HG03558 (cell line): ENCODE results near the gene CTNNB1.
A peak's percentile ranks its signal among the peaks of the same experiment; 100 is the strongest.

ENCODE experiments used
- ATAC-seq: cut with Tn5 transposase; IDR thresholded peaks from one replicate; pipeline ENCODE4 v1.9.1; 2021; ENCODE audit warnings: moderate number of reproducible peaks; ENCODE audit not compliant: unreplicated experiment; ENCODE audit errors: extremely low read depth

CTNNB1 gene

DNA sequence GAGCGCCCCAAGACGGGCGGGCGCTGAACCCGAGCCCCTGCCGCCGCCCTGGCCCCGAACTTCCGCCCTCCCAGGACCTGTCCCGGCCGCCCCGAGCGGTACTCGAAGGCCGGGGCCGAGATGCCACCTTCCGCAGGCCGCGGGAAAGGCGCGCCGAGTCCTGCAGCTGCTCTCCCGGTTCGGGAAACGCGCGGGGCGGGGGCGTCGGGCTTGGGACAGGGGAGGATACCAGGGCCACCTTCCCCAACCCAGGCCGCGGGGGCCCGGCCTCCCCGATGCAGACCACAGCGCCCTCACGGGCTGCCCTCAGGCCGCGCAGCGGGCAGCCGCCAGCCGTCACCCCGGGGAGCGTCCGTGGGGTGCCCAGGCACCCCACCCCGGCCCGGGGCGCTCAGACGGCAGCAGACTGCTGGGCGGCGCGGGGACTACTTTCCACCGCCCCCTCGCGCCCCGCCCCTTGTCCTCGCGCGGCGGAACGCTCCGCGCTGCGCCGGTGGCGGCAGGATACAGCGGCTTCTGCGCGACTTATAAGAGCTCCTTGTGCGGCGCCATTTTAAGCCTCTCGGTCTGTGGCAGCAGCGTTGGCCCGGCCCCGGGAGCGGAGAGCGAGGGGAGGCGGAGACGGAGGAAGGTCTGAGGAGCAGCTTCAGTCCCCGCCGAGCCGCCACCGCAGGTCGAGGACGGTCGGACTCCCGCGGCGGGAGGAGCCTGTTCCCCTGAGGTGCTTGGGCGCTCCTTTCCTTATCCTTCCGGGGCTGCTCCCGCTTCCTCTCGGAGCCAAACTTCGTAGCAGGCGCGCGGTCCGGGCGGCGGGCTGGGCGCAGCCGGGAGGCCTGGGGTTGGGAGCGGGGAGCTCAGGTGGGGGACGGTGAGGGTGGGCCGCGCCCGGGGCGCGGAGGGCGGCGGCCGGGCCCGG lies at the start of gene CTNNB1:
CTNNB1 (plus strand) TSS at position 556 of the 916 bp plus-strand sequence. CDS start 24,564 bp downstream, outside the sequence.
- peak; percentile 66 for ATAC-seq

DNA sequence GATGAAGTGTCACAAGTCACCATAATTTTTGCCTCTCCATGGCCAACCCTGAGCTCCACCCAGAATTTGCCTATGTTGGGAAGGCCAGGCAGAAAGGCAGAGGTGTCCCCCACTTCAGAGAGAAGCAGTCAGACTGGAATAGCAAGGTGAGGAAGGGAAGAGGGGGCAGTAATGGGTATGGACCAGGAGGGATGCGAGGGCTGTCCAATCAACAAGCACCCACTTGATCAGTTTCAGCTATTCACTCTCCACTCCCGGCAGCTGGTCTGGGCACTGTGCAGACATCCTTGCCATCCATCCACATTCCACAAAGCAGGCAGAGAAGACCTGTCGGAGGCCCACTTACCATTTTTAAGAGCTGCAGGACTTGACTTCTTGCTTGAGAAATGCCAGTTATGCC lies 43.5 kb upstream of the CTNNB1 start:
- ATAC-seq: no peak

DNA sequence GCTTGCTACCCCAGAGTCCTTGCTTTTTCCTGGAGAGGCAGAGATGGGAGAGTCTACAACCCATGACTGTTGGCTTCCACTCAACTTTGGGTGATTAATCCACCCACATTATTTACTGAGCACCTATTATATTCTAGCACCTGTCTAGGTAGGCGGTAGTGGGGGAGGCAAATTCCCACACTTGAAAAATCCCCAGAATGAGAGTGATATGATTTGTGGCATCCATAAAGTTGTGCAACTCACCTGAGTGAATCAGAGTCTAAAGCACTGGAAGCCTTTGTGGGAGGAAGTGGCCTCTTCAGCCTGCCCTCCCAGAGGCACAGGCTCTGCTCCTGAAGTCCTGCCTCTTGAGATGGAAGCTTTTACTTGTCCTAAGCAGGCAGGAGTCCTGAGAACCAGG lies 40.4 kb upstream of the CTNNB1 start:
- no peak for ATAC-seq

GRCh38 chr3:41159588-41160189 lies 39.6 kb upstream of the CTNNB1 start:
- ATAC-seq: no peak

GRCh38 chr3:41162541-41162940 lies 36.8 kb upstream of the CTNNB1 start:
- ATAC-seq: no peak

DNA sequence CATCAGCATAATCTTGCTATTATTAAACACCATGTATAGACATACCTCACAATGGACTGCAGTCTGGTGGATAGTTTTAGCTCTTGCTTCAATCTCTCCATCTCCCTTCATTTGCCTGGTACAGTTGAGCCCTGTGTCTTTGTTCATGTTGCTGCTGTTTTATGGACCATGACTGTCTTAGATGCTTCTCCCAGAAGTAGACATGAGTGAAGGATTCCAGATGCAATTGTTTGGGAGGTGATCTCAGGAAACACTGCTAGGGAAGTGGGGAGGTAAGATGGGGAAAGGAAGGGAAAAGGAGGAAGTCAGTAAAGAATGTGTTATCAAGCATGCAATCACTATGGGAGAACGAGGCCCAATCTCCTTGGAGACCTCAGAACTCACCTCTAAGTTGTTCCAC lies 36.3 kb upstream of the CTNNB1 start:
- no peak for ATAC-seq

- no peak for ATAC-seq
Measured at GRCh38 chr3:41163421-41163820, 35.9 kb upstream of the CTNNB1 start.

GRCh38 chr3:41164777-41165176 lies 34.5 kb upstream of the CTNNB1 start:
- ATAC-seq: no peak

- ATAC-seq: no peak
Measured at GRCh38 chr3:41167722-41168497, 31.4 kb upstream of the CTNNB1 start.

DNA sequence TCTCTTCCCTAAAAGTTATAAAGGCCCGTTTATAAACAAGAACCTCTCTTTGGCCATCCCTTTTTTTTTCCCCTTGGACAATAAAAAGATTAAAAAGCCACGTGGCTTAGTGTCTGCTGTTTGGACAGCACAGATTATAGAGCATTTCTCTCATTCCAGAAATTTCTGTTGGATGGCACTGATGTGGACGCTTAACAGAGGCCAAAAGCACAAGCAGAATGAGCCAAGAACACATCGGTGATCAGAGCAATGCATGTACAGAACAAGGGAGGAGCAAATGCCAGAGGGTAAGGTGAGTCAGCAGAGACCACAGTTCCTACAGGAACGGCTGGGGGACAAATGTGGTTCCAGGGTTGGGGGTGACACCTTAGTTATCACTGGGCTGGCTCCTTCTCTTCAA lies 30.3 kb upstream of the CTNNB1 start:
- no peak for ATAC-seq

DNA sequence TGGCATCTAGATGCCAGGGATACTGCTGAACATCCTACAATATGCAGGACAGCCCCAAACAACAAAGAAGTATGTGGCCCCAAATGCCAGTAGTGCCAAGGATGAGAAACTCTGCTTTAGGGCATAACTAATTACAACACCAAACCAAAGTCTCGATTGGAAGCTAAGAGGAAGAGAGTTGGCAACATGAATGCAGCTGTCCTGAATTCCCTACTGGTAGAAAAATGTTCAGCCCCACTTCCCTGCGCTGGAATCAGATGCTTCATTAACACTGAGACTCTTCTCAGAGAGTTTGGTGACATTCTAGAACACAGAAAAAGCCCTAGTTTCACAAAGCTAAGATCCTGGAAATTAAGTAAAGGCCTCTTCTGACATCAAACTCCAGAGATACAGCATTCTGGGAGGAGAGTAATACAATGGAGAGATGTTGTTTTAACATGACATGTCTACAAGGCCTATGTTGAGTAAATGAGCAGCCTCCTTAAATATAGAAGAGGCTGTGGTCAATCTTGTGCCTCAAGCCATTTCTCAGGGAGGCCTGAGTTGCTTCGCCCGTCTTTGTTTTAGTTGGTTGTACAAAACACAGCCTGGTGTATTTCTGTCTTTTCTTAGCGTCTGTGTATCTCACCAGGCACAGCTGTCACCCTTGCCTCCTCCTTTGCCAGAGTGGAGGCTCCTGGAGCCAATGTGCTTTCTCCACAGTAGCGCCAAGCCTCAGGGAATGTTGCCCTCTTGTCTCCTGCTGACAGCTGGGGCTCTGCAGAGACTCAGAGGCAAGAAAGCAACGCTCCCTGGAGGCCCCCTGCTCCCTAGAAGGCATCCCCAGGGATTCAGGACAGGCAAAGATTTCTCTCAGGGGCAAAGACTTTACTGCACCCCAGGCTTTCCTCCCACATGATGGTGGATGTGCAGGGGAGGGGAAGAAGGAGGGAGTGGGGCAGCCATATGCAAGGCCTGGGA lies 25.1 kb upstream of the CTNNB1 start:
- ATAC-seq: no peak

DNA sequence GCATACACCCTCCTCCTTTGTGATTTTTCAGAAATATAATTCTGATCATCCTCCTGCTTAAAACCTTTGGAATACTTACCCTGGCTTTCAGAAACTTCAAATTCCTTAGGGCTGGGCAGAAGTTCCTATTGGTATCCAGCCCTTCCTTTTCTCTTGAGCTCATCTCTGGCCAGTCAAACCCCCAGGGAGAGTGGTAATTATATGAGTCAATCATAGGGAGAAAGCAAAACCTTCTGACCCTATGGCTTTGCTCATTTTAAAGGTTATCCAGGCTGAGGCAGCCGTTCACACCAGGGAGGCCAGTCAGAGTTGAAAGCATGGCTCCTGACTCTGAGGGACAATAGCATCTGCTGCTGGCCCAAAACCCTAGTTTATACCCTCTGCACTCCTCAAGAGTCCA lies 23.9 kb upstream of the CTNNB1 start:
- no peak for ATAC-seq

DNA sequence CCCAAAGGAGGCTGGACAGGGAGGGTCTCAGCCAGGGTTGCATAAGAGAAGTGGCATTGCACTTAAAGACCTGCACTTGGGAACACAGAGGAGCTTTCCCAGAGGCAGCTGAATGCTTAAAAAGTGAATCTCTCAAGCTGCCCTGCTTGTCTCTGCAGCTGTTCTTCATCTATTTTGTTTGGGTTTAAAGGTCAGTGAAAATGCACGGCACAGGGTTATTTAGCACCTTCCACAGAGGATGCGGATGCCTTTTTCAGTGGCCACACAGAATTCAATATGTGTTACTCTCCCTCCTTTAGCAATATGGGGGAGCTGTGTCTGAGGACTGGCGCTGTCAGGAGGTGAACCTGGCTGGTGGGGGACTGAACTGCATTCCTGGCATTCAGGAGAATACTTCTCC lies 22.7 kb upstream of the CTNNB1 start:
- ATAC-seq: no peak

GRCh38 chr3:41178576-41178975 lies 20.7 kb upstream of the CTNNB1 start:
- no peak for ATAC-seq

GRCh38 chr3:41180396-41180795 lies 18.9 kb upstream of the CTNNB1 start:
- ATAC-seq: no peak

DNA sequence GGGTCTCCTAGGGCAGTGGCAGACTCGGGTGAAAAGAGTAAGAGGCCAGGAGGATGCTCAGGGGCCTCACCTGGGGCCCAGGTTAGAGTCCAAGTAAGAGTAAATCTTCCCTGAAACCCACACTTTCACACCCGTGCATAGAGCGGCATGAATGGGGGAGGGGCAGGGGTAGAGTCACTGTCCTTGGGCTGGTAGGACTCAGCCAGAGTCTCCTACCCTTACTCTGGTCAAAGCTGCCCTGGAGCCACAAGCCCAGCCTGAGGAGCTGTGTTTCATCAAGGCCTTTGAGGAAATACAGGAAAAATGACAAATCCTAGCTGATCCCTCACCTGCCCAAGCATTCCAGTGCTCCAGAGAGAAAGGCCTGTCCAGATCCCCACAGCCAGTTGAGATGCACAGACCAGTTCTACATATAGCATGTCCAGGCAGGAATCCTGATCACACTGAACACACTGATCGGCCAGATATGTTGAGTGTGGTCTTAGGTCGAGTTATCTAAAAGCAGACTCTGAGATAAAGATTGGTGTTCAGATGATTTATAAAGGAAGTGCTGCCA lies 16.7 kb upstream of the CTNNB1 start:
- ATAC-seq: no peak

GRCh38 chr3:41184394-41184793 lies 14.9 kb upstream of the CTNNB1 start:
- ATAC-seq: no peak

GRCh38 chr3:41186297-41186696 lies 13.0 kb upstream of the CTNNB1 start:
- no peak for ATAC-seq

DNA sequence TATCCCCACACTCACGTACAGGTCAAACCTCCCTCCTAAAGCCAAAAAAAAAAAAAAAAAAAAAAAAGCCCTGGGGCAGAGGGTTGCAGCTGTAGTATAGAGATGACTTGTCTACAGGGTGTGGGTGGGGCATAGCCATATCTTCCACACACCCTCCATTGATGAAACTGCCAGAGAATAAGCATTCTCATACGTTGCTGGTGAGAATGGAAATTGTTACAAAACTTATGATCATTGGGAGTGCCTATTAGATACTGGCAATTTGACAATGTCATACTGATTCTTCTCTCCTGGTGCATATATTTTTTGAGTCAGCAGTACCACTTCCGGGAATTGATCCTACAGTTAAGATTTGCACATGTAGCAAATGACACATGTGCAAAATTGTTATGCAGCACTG lies 11.0 kb upstream of the CTNNB1 start:
- no peak for ATAC-seq
